ENCODE measurements around the gene ZDHHC5. TPM values are rescaled to one million over a fixed set of nuclear protein-coding genes. Genes with fewer than 3 reads are reported as not detected.

ZDHHC5 gene
- total RNA-seq, 1 experiment from 2014 or later, result 65.2 TPM

- WGBS (ENCODE audit: extremely low coverage, insufficient read length, low lambda C conversion rate), result no CpG with 5 or more reads among the region's 75 CpGs
- Mint-ChIP-seq H3K9me3 (no peaks in the 10 kb centered on the region), H3K36me3 (ENCODE audit: insufficient read depth in 1 of 3, low read depth in 3 of 3) (peaks cover 37 to 68% (median 62%) of the 10 kb centered on the region in 3 experiments), H3K4me1 (peaks cover 11 to 15% of the 10 kb centered on the region in 2 experiments), H3K27ac (peak within 1 kb of the TSS; percentile 98 to 99 (median 99)), H3K27me3 (ENCODE audit: low read depth) (no peaks in the 10 kb centered on the region; the same call in 1 of the 2 replicates), H3K4me3 (peak within 1 kb of the TSS; percentile 94 to 96)
- Histone ChIP-seq H3K27ac (ENCODE audit: insufficient read length, low read depth, low read length) (peak within 1 kb of the TSS; percentile 48), H3K79me2 (ENCODE audit: insufficient read depth, low read length) (peaks cover 5% of the 10 kb centered on the region; the same call in 1 of the 2 replicates), H2BK15ac (ENCODE audit: low read depth, low read length) (no peak within 1 kb of the TSS), H2BK120ac (ENCODE audit: low read depth, low read length, poor library complexity, severe bottlenecking) (peak within 1 kb of the TSS; percentile 28), H3K14ac (ENCODE audit: insufficient read depth, low read length) (peak within 1 kb of the TSS; percentile 77), H3K9ac (ENCODE audit: extremely low read depth, insufficient read length, low read length) (peak within 1 kb of the TSS; percentile 94), H3K56ac (ENCODE audit: insufficient read length, low read depth, low read length) (no peak within 1 kb of the TSS), H3K4me2 (ENCODE audit: insufficient read depth, insufficient read length, low read length) (peak within 1 kb of the TSS; percentile 90), H3K27me3 (ENCODE audit: insufficient read depth, low read length) (no peaks in the 10 kb centered on the region), H2AK5ac (ENCODE audit: insufficient read length, low read length) (no peak within 1 kb of the TSS), H2BK12ac (ENCODE audit: insufficient read length, low read depth, low read length) (no peak within 1 kb of the TSS), H2BK20ac (ENCODE audit: low read depth, low read length, poor library complexity, severe bottlenecking) (no peak within 1 kb of the TSS), H2AFZ (ENCODE audit: low read length) (no peak within 1 kb of the TSS), H4K5ac (ENCODE audit: insufficient read length, low read depth, low read length) (no peak within 1 kb of the TSS), H3K9me3 (ENCODE audit: control insufficient read depth, low read depth, low read length) (no peaks in the 10 kb centered on the region), H3K23ac (ENCODE audit: insufficient read length, low read depth, low read length) (no peak within 1 kb of the TSS), H4K20me1 (ENCODE audit: control insufficient read depth, insufficient read depth, insufficient read length) (peaks cover 3% of the 10 kb centered on the region), H2BK5ac (ENCODE audit: insufficient read length, low read length) (no peak within 1 kb of the TSS), H3K18ac (ENCODE audit: insufficient read length, low read depth, low read length) (peak within 1 kb of the TSS; percentile 84), H4K8ac (replicated peaks; ENCODE audit: insufficient read length, low read depth, low read length) (no peak within 1 kb of the TSS), H3K4ac (ENCODE audit: low read depth, low read length) (no peak within 1 kb of the TSS), H3K79me1 (ENCODE audit: insufficient read depth, low read depth, low read length, poor library complexity, severe bottlenecking) (peaks cover 3% of the 10 kb centered on the region), H3T11ph (ENCODE audit: low read length) (no peak within 1 kb of the TSS), H4K91ac (ENCODE audit: insufficient read length, low read depth, low read length) (no peak within 1 kb of the TSS), H3K23me2 (ENCODE audit: insufficient read length, low read depth, low read length, poor library complexity, severe bottlenecking) (peaks cover 6% of the 10 kb centered on the region), H3K4me1 (ENCODE audit: insufficient read depth, low read length) (no peaks in the 10 kb centered on the region)
- TF ChIP-seq CTCF (conservative IDR thresholded peaks at IDR 0.05), result no peak
- peak; percentile 99 for DNase-seq
Observed at GRCh38 chr11:57741132-57742086, 73.5 kb downstream of the ZDHHC5 start, which contains the start of gene SELENOH. Gene SELENOH, plus strand, starts transcription at chr11:57741491. Its CDS starts 105 bp downstream, at chr11:57741596.

Data from H9 (cell line).